ENCODE measurements around the gene AKAP1. TPM values are rescaled to one million over a fixed set of nuclear protein-coding genes. Genes with fewer than 3 reads are reported as not detected.
A peak's percentile ranks its signal among the peaks of the same experiment; 100 is the strongest.

Gene AKAP1
- total and polyA plus RNA-seq, 4 donors, result 31.3 to 58.5 (median 39.8) TPM

DNA sequence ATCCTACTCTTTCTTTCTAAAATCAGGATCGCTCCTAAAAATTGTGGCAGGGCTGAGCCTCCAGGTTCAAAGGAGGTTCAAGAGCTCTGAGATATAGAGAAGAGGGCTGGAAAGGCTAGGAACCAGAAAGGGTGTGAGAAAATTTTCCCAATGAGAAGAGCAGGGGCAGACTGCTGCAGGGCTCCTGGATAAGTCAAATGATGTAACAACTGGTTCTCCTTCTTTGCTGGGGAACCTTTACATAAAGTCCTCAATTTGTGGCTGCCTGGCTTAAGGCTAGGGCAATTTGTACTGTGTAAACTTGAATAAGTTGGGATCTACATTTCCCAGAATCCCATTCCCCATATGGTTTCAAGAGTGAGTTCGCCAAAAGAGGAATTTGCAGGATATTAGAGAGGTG, 16.3 kb upstream of the AKAP1 start:
- whole genome bisulfite sequencing, result 97% methylated on average over 2 of the region's 2 CpGs
- H3K27ac ChIP-seq (ENCODE audit: low read depth in 1 of 2, low read length in 2 of 2), result peak overlapping the region in 1 of 2 donors; percentile 34
- no peak overlapping the region for H3K9ac ChIP-seq (ENCODE audit: low read depth in 1 of 2, low read length in 2 of 2)
- no peak for DNase-seq (ENCODE audit: low spot score)
- peaks cover 4 to 9% (median 7%) of the 10 kb centered on the region in 4 donors for H3K4me1 ChIP-seq (ENCODE audit: control insufficient read depth in 4 of 4, insufficient read depth in 4 of 4, low read length in 3 of 4)
- H3K27me3 ChIP-seq (ENCODE audit: control insufficient read depth in 4 of 4, insufficient read depth in 4 of 4, low read length in 3 of 4), result no peaks in the 10 kb centered on the region
- no peaks in the 10 kb centered on the region for H3K9me3 ChIP-seq (ENCODE audit: control insufficient read depth in 4 of 4, low read length in 3 of 4)
- TF ChIP-seq SP1 (IDR thresholded peaks at IDR 0.05), result no peak
- no peak for TF ChIP-seq RAD21 (IDR thresholded peaks at IDR 0.05)
- no peak for TF ChIP-seq FOXA1 (IDR thresholded peaks at IDR 0.05)
- no peaks in the 10 kb centered on the region for H3K36me3 ChIP-seq (ENCODE audit: control insufficient read depth in 4 of 4, insufficient read depth in 3 of 4, low read depth in 1 of 4, low read length in 3 of 4)
- no peak overlapping the region for H3K4me3 ChIP-seq (ENCODE audit: low read depth in 1 of 3, low read length in 3 of 3)

DNA sequence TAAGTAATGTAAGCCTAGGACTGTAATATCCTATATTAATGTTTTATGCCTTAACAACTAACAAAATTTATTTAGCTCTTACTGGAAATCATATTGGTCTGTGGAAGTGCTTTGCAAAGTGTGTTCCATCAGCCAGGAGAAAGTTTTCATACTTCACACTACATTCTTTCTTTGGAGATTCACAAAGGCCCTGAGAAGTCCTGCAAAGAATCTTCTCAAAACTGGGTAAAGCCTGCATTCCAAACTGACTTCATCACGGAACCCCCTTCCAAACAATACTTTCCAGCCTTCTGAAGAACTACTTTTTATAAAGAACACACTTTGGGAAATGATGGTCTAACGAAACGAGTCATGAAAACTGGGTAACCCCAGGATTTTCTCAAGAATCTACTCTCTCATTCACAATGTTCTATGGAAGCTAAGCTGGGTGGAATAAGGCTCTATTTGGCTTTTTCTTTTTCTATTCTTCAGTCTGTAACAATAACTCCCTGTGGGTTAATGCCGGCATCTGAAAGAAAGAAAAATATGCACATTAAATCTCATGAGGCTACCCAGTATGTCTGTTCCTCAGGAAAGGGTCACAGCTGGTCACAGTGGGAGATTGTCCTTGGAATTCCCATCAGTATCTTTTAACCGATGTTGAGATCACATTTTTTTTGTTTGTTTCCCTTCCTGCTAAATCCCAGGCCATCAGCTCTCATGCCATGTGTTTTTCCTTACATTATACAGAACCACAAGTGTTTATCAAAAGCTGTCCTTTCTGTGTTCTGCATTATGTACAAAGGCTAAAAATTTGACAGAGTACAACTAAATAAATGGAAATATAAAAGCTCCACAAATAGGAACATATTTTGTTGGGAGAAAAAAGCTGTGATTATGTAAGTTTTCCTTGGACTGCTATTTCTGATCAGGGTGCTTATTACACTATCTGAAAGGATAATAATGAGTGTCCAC, 12.8 kb upstream of the AKAP1 start:
- Histone ChIP-seq H3K9ac (ENCODE audit: low read depth in 1 of 2, low read length in 2 of 2) (peak overlapping the region in 1 of 2 donors; percentile 12), H3K27me3 (ENCODE audit: control insufficient read depth in 4 of 4, insufficient read depth in 4 of 4, low read length in 3 of 4) (no peaks in the 10 kb centered on the region), H3K4me3 (ENCODE audit: low read depth in 1 of 3, low read length in 3 of 3) (no peak overlapping the region), H3K36me3 (ENCODE audit: control insufficient read depth in 4 of 4, insufficient read depth in 3 of 4, low read depth in 1 of 4, low read length in 3 of 4) (no peaks in the 10 kb centered on the region), H3K9me3 (ENCODE audit: control insufficient read depth in 4 of 4, low read length in 3 of 4) (no peaks in the 10 kb centered on the region), H3K27ac (ENCODE audit: low read depth in 1 of 2, low read length in 2 of 2) (peak overlapping the region; percentile 10 to 13), H3K4me1 (ENCODE audit: control insufficient read depth in 4 of 4, insufficient read depth in 4 of 4, low read length in 3 of 4) (peaks cover 6 to 25% (median 20%) of the 10 kb centered on the region in 4 donors)
- peak; percentile 28 for TF ChIP-seq NR2F2 (IDR thresholded peaks at IDR 0.05)
- TF ChIP-seq RXRA (IDR thresholded peaks at IDR 0.05), result no peak
- 68% methylated on average over 5 of the region's 5 CpGs for WGBS
- no peak for DNase-seq (ENCODE audit: low spot score)

DNA sequence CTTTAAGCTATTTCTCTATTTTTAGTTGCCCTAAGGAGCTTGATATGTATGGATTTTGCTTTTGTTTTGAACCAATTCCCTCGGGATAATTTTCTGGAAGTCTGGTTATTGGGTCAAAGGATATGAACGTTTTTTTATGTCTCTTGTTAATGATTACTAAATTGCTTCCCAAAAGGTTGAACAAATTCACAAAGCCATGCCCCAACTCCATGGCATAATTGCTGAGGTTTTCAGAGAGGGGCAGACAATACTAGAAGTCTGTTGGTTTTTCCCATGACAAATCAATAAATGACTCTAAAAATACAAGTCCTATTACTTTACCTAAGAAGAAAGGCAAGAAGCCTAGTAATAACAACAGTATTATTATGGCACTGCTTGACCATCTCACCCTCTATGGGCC, 11.4 kb upstream of the AKAP1 start:
- DNase-seq (ENCODE audit: low spot score), result no peak
- H3K9me3 ChIP-seq (ENCODE audit: control insufficient read depth in 4 of 4, low read length in 3 of 4), result no peaks in the 10 kb centered on the region
- TF ChIP-seq FOXA1 (IDR thresholded peaks at IDR 0.05) (peak; percentile 22), TAF1 (conservative IDR thresholded peaks at IDR 0.05) (peak; percentile 87), RAD21 (IDR thresholded peaks at IDR 0.05) (peak; percentile 28 to 37), RXRA (IDR thresholded peaks at IDR 0.05) (peak; percentile 71 to 84), NR2F2 (IDR thresholded peaks at IDR 0.05) (no peak), FOXA2 (IDR thresholded peaks at IDR 0.05) (peak; percentile 11), JUND (IDR thresholded peaks at IDR 0.05) (peak in 1 of 2 donors; percentile 51), SP1 (IDR thresholded peaks at IDR 0.05) (peak; percentile 85), EGR1 (IDR thresholded peaks at IDR 0.05; ENCODE audit: low read depth in 2 of 2) (peak in 1 of 2 donors; percentile 80), HNF4G (IDR thresholded peaks at IDR 0.05) (no peak), YY1 (IDR thresholded peaks at IDR 0.05) (peak; percentile 70), GABPA (IDR thresholded peaks at IDR 0.05 in 1 of 2, conservative IDR thresholded peaks at IDR 0.05 in 1 of 2) (peak in 1 of 2 donors; percentile 27), HNF4A (conservative IDR thresholded peaks at IDR 0.05) (peak; percentile 63 to 77)
- TF ChIP-seq, protein P1, sequence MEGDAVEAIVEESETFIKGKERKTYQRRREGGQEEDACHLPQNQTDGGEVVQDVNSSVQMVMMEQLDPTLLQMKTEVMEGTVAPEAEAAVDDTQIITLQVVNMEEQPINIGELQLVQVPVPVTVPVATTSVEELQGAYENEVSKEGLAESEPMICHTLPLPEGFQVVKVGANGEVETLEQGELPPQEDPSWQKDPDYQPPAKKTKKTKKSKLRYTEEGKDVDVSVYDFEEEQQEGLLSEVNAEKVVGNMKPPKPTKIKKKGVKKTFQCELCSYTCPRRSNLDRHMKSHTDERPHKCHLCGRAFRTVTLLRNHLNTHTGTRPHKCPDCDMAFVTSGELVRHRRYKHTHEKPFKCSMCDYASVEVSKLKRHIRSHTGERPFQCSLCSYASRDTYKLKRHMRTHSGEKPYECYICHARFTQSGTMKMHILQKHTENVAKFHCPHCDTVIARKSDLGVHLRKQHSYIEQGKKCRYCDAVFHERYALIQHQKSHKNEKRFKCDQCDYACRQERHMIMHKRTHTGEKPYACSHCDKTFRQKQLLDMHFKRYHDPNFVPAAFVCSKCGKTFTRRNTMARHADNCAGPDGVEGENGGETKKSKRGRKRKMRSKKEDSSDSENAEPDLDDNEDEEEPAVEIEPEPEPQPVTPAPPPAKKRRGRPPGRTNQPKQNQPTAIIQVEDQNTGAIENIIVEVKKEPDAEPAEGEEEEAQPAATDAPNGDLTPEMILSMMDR (IDR thresholded peaks at IDR 0.05; ENCODE audit: low read depth, low read length, missing input control), result no peak
- TF ChIP-seq, protein P2, sequence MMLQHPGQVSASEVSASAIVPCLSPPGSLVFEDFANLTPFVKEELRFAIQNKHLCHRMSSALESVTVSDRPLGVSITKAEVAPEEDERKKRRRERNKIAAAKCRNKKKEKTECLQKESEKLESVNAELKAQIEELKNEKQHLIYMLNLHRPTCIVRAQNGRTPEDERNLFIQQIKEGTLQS (IDR thresholded peaks at IDR 0.05), result no peak
- TF ChIP-seq, protein P3, sequence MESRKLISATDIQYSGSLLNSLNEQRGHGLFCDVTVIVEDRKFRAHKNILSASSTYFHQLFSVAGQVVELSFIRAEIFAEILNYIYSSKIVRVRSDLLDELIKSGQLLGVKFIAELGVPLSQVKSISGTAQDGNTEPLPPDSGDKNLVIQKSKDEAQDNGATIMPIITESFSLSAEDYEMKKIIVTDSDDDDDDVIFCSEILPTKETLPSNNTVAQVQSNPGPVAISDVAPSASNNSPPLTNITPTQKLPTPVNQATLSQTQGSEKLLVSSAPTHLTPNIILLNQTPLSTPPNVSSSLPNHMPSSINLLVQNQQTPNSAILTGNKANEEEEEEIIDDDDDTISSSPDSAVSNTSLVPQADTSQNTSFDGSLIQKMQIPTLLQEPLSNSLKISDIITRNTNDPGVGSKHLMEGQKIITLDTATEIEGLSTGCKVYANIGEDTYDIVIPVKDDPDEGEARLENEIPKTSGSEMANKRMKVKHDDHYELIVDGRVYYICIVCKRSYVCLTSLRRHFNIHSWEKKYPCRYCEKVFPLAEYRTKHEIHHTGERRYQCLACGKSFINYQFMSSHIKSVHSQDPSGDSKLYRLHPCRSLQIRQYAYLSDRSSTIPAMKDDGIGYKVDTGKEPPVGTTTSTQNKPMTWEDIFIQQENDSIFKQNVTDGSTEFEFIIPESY (IDR thresholded peaks at IDR 0.05), result peak; percentile 89
- TF ChIP-seq, protein P4, sequence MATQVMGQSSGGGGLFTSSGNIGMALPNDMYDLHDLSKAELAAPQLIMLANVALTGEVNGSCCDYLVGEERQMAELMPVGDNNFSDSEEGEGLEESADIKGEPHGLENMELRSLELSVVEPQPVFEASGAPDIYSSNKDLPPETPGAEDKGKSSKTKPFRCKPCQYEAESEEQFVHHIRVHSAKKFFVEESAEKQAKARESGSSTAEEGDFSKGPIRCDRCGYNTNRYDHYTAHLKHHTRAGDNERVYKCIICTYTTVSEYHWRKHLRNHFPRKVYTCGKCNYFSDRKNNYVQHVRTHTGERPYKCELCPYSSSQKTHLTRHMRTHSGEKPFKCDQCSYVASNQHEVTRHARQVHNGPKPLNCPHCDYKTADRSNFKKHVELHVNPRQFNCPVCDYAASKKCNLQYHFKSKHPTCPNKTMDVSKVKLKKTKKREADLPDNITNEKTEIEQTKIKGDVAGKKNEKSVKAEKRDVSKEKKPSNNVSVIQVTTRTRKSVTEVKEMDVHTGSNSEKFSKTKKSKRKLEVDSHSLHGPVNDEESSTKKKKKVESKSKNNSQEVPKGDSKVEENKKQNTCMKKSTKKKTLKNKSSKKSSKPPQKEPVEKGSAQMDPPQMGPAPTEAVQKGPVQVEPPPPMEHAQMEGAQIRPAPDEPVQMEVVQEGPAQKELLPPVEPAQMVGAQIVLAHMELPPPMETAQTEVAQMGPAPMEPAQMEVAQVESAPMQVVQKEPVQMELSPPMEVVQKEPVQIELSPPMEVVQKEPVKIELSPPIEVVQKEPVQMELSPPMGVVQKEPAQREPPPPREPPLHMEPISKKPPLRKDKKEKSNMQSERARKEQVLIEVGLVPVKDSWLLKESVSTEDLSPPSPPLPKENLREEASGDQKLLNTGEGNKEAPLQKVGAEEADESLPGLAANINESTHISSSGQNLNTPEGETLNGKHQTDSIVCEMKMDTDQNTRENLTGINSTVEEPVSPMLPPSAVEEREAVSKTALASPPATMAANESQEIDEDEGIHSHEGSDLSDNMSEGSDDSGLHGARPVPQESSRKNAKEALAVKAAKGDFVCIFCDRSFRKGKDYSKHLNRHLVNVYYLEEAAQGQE (IDR thresholded peaks at IDR 0.05), result peak; percentile 72
- TF ChIP-seq, protein P5, sequence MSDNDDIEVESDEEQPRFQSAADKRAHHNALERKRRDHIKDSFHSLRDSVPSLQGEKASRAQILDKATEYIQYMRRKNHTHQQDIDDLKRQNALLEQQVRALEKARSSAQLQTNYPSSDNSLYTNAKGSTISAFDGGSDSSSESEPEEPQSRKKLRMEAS (IDR thresholded peaks at IDR 0.05), result peak; percentile 39
- H3K27me3 ChIP-seq (ENCODE audit: control insufficient read depth in 4 of 4, insufficient read depth in 4 of 4, low read length in 3 of 4), result no peaks in the 10 kb centered on the region
- H3K4me1 ChIP-seq (ENCODE audit: control insufficient read depth in 4 of 4, insufficient read depth in 4 of 4, low read length in 3 of 4), result peaks cover 3 to 25% (median 20%) of the 10 kb centered on the region in 4 donors
- H3K27ac ChIP-seq (ENCODE audit: low read depth in 1 of 2, low read length in 2 of 2), result peak overlapping the region; percentile 32 to 55
- WGBS, result 23% methylated on average over 2 of the region's 2 CpGs
- peaks cover 0 to 4% (median 0%) of the 10 kb centered on the region in 4 donors for H3K36me3 ChIP-seq (ENCODE audit: control insufficient read depth in 4 of 4, insufficient read depth in 3 of 4, low read depth in 1 of 4, low read length in 3 of 4)
- H3K4me3 ChIP-seq (ENCODE audit: low read depth in 1 of 3, low read length in 3 of 3), result no peak overlapping the region
- H3K9ac ChIP-seq (ENCODE audit: low read depth in 1 of 2, low read length in 2 of 2), result peak overlapping the region in 1 of 2 donors; percentile 65
